ENCODE data around the gene ME3.

DNA sequence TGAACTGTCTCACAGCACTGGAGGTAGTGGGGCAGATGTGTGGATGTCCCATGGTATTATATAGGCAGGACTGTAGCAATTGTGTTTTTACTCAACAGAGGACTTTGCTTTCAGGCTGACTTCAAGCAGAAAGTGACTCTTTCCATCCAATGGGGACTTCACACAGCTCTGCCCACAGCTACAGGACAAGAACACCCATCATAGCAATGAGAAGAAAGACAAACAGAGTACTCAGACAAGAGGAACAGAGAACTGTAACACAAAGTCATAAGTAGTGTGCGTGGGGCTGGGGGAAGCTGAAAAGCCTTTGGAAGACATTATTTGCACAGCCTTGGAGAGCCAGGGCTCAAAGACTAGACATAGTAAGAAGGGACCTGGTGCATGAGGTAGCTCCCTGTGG is 227.4 kb downstream of the ME3 start:
- TF ChIP-seq, protein P1, sequence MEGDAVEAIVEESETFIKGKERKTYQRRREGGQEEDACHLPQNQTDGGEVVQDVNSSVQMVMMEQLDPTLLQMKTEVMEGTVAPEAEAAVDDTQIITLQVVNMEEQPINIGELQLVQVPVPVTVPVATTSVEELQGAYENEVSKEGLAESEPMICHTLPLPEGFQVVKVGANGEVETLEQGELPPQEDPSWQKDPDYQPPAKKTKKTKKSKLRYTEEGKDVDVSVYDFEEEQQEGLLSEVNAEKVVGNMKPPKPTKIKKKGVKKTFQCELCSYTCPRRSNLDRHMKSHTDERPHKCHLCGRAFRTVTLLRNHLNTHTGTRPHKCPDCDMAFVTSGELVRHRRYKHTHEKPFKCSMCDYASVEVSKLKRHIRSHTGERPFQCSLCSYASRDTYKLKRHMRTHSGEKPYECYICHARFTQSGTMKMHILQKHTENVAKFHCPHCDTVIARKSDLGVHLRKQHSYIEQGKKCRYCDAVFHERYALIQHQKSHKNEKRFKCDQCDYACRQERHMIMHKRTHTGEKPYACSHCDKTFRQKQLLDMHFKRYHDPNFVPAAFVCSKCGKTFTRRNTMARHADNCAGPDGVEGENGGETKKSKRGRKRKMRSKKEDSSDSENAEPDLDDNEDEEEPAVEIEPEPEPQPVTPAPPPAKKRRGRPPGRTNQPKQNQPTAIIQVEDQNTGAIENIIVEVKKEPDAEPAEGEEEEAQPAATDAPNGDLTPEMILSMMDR (IDR thresholded peaks at IDR 0.05) = no peak
- TF ChIP-seq POLR2A (IDR thresholded peaks at IDR 0.05) (no peak), EP300 (IDR thresholded peaks at IDR 0.05) (no peak)
